Measurements from ENCODE around the gene KRT6C.

GRCh38 chr12:52469853-52470252 lies 3.8 kb downstream of the KRT6C start:
- no peak for TF ChIP-seq OSR1 (CRISPR knock-in tag; IDR thresholded peaks at IDR 0.05)
- TF ChIP-seq ZFP3 (CRISPR knock-in tag; IDR thresholded peaks at IDR 0.05) = no peak
- no peak for TF ChIP-seq ISL1 (CRISPR knock-in tag; IDR thresholded peaks at IDR 0.05)
- no peak for TF ChIP-seq CREB5 (CRISPR knock-in tag; IDR thresholded peaks at IDR 0.05; ENCODE audit: low read depth)
- no peak for TF ChIP-seq RARB (CRISPR knock-in tag; IDR thresholded peaks at IDR 0.05)
- TF ChIP-seq TSHZ2 (CRISPR knock-in tag; IDR thresholded peaks at IDR 0.05) = no peak
- TF ChIP-seq ZNF70 (CRISPR knock-in tag; IDR thresholded peaks at IDR 0.05) = no peak
- no peak for TF ChIP-seq ZNF565 (CRISPR knock-in tag; conservative IDR thresholded peaks at IDR 0.05; ENCODE audit: low read depth)
- TF ChIP-seq POU6F1 (CRISPR knock-in tag; IDR thresholded peaks at IDR 0.05; ENCODE audit: borderline replicate concordance, low read depth) = no peak
- no peak for TF ChIP-seq ZC3H10 (CRISPR knock-in tag; IDR thresholded peaks at IDR 0.05)
- no peak for TF ChIP-seq PATZ1 (CRISPR knock-in tag; IDR thresholded peaks at IDR 0.05; ENCODE audit: borderline replicate concordance)
- TF ChIP-seq CSRNP3 (CRISPR knock-in tag; IDR thresholded peaks at IDR 0.05) = no peak
- TF ChIP-seq GLIS3 (CRISPR knock-in tag; IDR thresholded peaks at IDR 0.05) = no peak
- no peak for TF ChIP-seq TOX (CRISPR knock-in tag; IDR thresholded peaks at IDR 0.05; ENCODE audit: borderline replicate concordance)
